H1 (cell line): Measurements from ENCODE around the gene CUEDC1. TPM values are rescaled to one million over a fixed set of nuclear protein-coding genes. Genes with fewer than 3 reads are reported as not detected.

Experiments
- CTCF ChIA-PET: fragments of 300-600 bp; sonication (Branson Sonifier 250); formaldehyde crosslinking; loops from one replicate; lab custom pipeline; 2021; ENCODE audit not compliant: partially characterized antibody; lab: Charles Lee
- POLR2A ChIA-PET: fragments of 300-600 bp; sonication (Branson Sonifier 250); formaldehyde crosslinking; loops from one replicate; lab custom pipeline; 2021; ENCODE audit warnings: inconsistent platforms; ENCODE audit not compliant: partially characterized antibody; lab: Charles Lee
- DNase-seq, 2 experiments: peaks; one replicate each; pipeline versions ENCODE4 v3.0.0 to v3.0.0-alpha.2; 2010 to 2022; ENCODE audit warnings: low spot score in 2 of 2, low read depth in 1 of 2, mixed read lengths in 1 of 2
- FAIRE-seq: peaks from 2 replicates; lab custom pipeline; 2011; peaks lifted over from hg19 to GRCh38; lab: Jason Lieb, UNC
- H2AFZ ChIP-seq: 2 replicates; pipeline ENCODE4 v1.8.1; 2012; ENCODE audit warnings: low read length, inconsistent platforms
- H2AK5ac ChIP-seq: 2 replicates; pipeline ENCODE4 v1.6.1; 2013; ENCODE audit warnings: low read depth, low read length
- H2BK120ac ChIP-seq: replicated peaks from 2 replicates; pipeline ENCODE3; 2013; ENCODE audit warnings: low read depth, low read length, inconsistent platforms
- H2BK12ac ChIP-seq: 2 replicates; pipeline ENCODE4 v1.6.1; 2013; ENCODE audit warnings: low read depth, low read length
- H2BK15ac ChIP-seq: 2 replicates; pipeline ENCODE4 v1.6.1; 2013; ENCODE audit warnings: low read length
- H2BK20ac ChIP-seq: 2 replicates; pipeline ENCODE4 v1.6.1; 2013; ENCODE audit warnings: low read length
- H2BK5ac ChIP-seq: 2 replicates; pipeline ENCODE4 v1.6.1; 2013; ENCODE audit warnings: low read depth, low read length
- H3K14ac ChIP-seq: 2 replicates; pipeline ENCODE4 v1.6.1; 2013; ENCODE audit warnings: inconsistent platforms; ENCODE audit not compliant: insufficient read length
- H3K18ac ChIP-seq: 2 replicates; pipeline ENCODE4 v1.6.1; 2013; ENCODE audit warnings: low read length; ENCODE audit errors: extremely low read depth
- H3K23ac ChIP-seq: 2 replicates; pipeline ENCODE4 v1.6.1; 2013; ENCODE audit warnings: inconsistent platforms; ENCODE audit not compliant: insufficient read length
- H3K23me2 ChIP-seq: 2 replicates; pipeline ENCODE4 v1.6.1; 2013; ENCODE audit warnings: low read depth, low read length
- H3K27ac ChIP-seq: 2 replicates; pipeline ENCODE4 v1.6.1; 2011; ENCODE audit warnings: low read depth, low read length, inconsistent platforms
- H3K27me3 ChIP-seq, 4 experiments: replicated peaks in 1 of 4; 1 replicate in 1 of 4; 2 replicates in 3 of 4; pipeline versions ENCODE4 v1.6.1 to v1.8.1; 2011 to 2013; ENCODE audit warnings: low read length in 3 of 4, mild to moderate bottlenecking in 3 of 4, inconsistent platforms in 2 of 4, mixed read lengths in 2 of 4, moderate library complexity in 1 of 4; ENCODE audit not compliant: control insufficient read depth in 3 of 4, insufficient read depth in 3 of 4; ENCODE audit errors: extremely low read depth in 1 of 4
- H3K36me3 ChIP-seq, 4 experiments: 2 replicates each; pipeline versions ENCODE4 v1.6.1 to v1.8.1; 2011 to 2013; ENCODE audit warnings: mild to moderate bottlenecking in 4 of 4, low read length in 3 of 4, moderate library complexity in 2 of 4, control low read depth in 1 of 4, inconsistent platforms in 1 of 4; ENCODE audit not compliant: insufficient read depth in 4 of 4, control insufficient read depth in 2 of 4
- H3K4ac ChIP-seq: replicated peaks from 2 replicates; pipeline ENCODE3; 2013; ENCODE audit warnings: low read length, low read depth, mixed read lengths, inconsistent platforms; ENCODE audit not compliant: insufficient read length
- H3K4me1 ChIP-seq, 4 experiments: replicated peaks in 1 of 4; 1 replicate in 1 of 4; 2 replicates in 3 of 4; pipeline versions ENCODE4 v1.6.1 to v1.8.1; 2011 to 2013; ENCODE audit warnings: low read length in 3 of 4, inconsistent platforms in 2 of 4, mixed read lengths in 1 of 4; ENCODE audit not compliant: insufficient read depth in 4 of 4, control insufficient read depth in 3 of 4
- H3K4me2 ChIP-seq, 2 experiments: 2 replicates each; pipeline versions ENCODE4 v1.6.1 to v1.8.1; 2011 to 2013; ENCODE audit warnings: low read depth in 2 of 2, low read length in 2 of 2, control low read depth in 1 of 2, inconsistent platforms in 1 of 2, mild to moderate bottlenecking in 1 of 2; ENCODE audit not compliant: insufficient read depth in 1 of 2
- H3K4me3 ChIP-seq, 4 experiments: fragments of 200-600, 300-600 bp in 1 of 4; sonication (generic), shearing (Covaris generic), sonication (Bioruptor Twin) in 1 of 4; 2 replicates each; pipeline versions ENCODE4 v1.5.1 to v1.8.1; 2011 to 2016; ENCODE audit warnings: low read length in 4 of 4, low read depth in 3 of 4, control low read depth in 2 of 4, inconsistent platforms in 2 of 4, mild to moderate bottlenecking in 2 of 4, mixed read lengths in 1 of 4, moderate library complexity in 1 of 4; ENCODE audit not compliant: insufficient read depth in 2 of 4; ENCODE audit errors: extremely low read depth in 1 of 4
- H3K56ac ChIP-seq: replicated peaks from 2 replicates; pipeline ENCODE3; 2013; ENCODE audit warnings: low read depth, mild to moderate bottlenecking, mixed read lengths, low read length, inconsistent platforms; ENCODE audit not compliant: insufficient read length
- H3K79me1 ChIP-seq: 2 replicates; pipeline ENCODE4 v1.6.1; 2013; ENCODE audit warnings: low read depth, low read length, control low read depth
- H3K79me2 ChIP-seq, 2 experiments: 2 replicates each; pipeline versions ENCODE4 v1.6.1 to v1.8.1; 2012 to 2013; ENCODE audit warnings: low read length in 2 of 2, mild to moderate bottlenecking in 2 of 2, inconsistent platforms in 1 of 2; ENCODE audit not compliant: insufficient read depth in 2 of 2, control insufficient read depth in 1 of 2
- H3K9ac ChIP-seq, 4 experiments: replicated peaks in 1 of 4; 1 replicate in 1 of 4; 2 replicates in 3 of 4; pipeline versions ENCODE4 v1.6.1 to v1.8.1; 2011 to 2013; ENCODE audit warnings: low read depth in 3 of 4, low read length in 3 of 4, control low read depth in 2 of 4, mild to moderate bottlenecking in 2 of 4, moderate library complexity in 2 of 4, inconsistent platforms in 1 of 4; ENCODE audit errors: extremely low read depth in 1 of 4
- H3K9me3 ChIP-seq, 2 experiments: 2 replicates each; pipeline versions ENCODE4 v1.6.1 to v1.8.1; 2012 to 2013; ENCODE audit warnings: mild to moderate bottlenecking in 2 of 2, moderate library complexity in 2 of 2, control low read depth in 1 of 2, inconsistent platforms in 1 of 2, low read depth in 1 of 2, low read length in 1 of 2, mixed read lengths in 1 of 2; ENCODE audit not compliant: insufficient read depth in 2 of 2
- H4K20me1 ChIP-seq, 2 experiments: replicated peaks in 1 of 2; 2 replicates each; pipeline versions ENCODE3 to v1.8.1; 2011 to 2013; ENCODE audit warnings: inconsistent platforms in 2 of 2, low read length in 2 of 2, mild to moderate bottlenecking in 1 of 2; ENCODE audit not compliant: insufficient read depth in 2 of 2, control insufficient read depth in 1 of 2
- H4K5ac ChIP-seq: 2 replicates; pipeline ENCODE4 v1.6.1; 2013; ENCODE audit warnings: low read length, low read depth, mixed read lengths, inconsistent platforms; ENCODE audit not compliant: insufficient read length
- H4K8ac ChIP-seq: 2 replicates; pipeline ENCODE4 v1.8.0; 2013; ENCODE audit warnings: mild to moderate bottlenecking, moderate library complexity, low read length, inconsistent platforms; ENCODE audit not compliant: insufficient read depth; ENCODE audit errors: extremely low read depth
- H4K91ac ChIP-seq: replicated peaks from 2 replicates; pipeline ENCODE3; 2013; ENCODE audit warnings: low read length, mixed read lengths, inconsistent platforms; ENCODE audit not compliant: insufficient read length
- JUND ChIP-seq: IDR thresholded peaks from 2 replicates; pipeline ENCODE4 v1.6.1; 2011; ENCODE audit warnings: mild to moderate bottlenecking, improper control_type of control experiment, low read length
- WGBS, 2 experiments: shearing (Covaris generic) in 1 of 2; methylation state at CpG; one replicate each; pipeline versions ENCODE4 v1.1.6 to v1.1.7; 2013 to 2015; ENCODE audit warnings: low lambda C conversion rate in 2 of 2, mixed read lengths in 2 of 2, inconsistent platforms in 1 of 2, low coverage in 1 of 2, missing lambda C conversion rate in 1 of 2; ENCODE audit not compliant: insufficient replicate concordance in 2 of 2, insufficient coverage in 1 of 2, insufficient read length in 1 of 2; ENCODE audit errors: extremely low coverage in 1 of 2, missing lambda C conversion rate in 1 of 2; 5-methylcytosine and 5-hydroxymethylcytosine counted together
- polyA plus RNA-seq, 7 experiments: library from polyadenylated mRNA; depleted of rRNA in 3 of 7; stranded (reverse) in 5 of 7; unstranded in 2 of 7; fragments of >200 nt in 5 of 7; fragments of 200-250 nt in 2 of 7; gene quantifications; 1 replicate in 5 of 7; 2 replicates in 1 of 7; 4 replicates in 1 of 7; pipeline versions ENCODE4 v1.2.1 to v1.2.3, GENCODE V29; 2011 to 2013; ENCODE audit warnings: missing spikeins in 2 of 7, mixed read lengths in 2 of 7
- total RNA-seq: library from RNA; stranded (reverse); fragmentation: NEBNext Ultra II Directional; extraction: Animal tissue kit (Norgen Biotek cat#: 25700); gene quantifications from 2 replicates; pipeline ENCODE4 v1.2.1, GENCODE V29; 2021

CUEDC1 gene
- total and polyA plus RNA-seq, 2 of the 8 experiments (the other 6 are each of a cell fraction or from before 2014, with no cell fraction given) = 4.0 to 10.7 TPM

- no peak overlapping the region for H3K56ac ChIP-seq
- TF ChIP-seq JUND = no peak
- H2BK12ac ChIP-seq = no peak overlapping the region
- H3K18ac ChIP-seq = no peak overlapping the region; the same call in 1 of the 2 replicates
- no peak overlapping the region for H3K4me2 ChIP-seq
- H2BK20ac ChIP-seq = no peak overlapping the region
- no peak overlapping the region for H3K14ac ChIP-seq
- no peak overlapping the region for H3K4me3 ChIP-seq
- ChIA-PET POLR2A (interaction anchor here (0.8 to 3.2 kb wide), 7 partner anchors 8 to 122 kb away, joined by 3 to 9 read pairs (median 4); partner anchors contain the start of gene SRSF1), CTCF (interaction anchor here (0.8 to 2.0 kb wide), 6 partner anchors 12 to 30 kb away, joined by 3 to 13 read pairs (median 6); no protein-coding TSS in a partner anchor)
- H3K9me3 ChIP-seq = no peaks in the 10 kb centered on the region
- H2AK5ac ChIP-seq = peak overlapping the region; percentile 5; the same call in 1 of the 2 replicates
- WGBS, 2 experiments = 88% methylated on average over 4 of the region's 4 CpGs; no CpG with 5 or more reads in 1 of the 2 experiments
- no peak for FAIRE-seq
- H4K91ac ChIP-seq = no peak overlapping the region
- no peaks in the 10 kb centered on the region for H3K27me3 ChIP-seq
- no peaks in the 10 kb centered on the region for H3K36me3 ChIP-seq
- H4K20me1 ChIP-seq = no peaks in the 10 kb centered on the region
- H3K4me1 ChIP-seq = peaks cover 4 to 12% (median 8%) of the 10 kb centered on the region in 4 experiments
- H2BK5ac ChIP-seq = no peak overlapping the region
- H2BK120ac ChIP-seq = no peak overlapping the region
- no peak overlapping the region; the same call in 1 of the 2 replicates for H2BK15ac ChIP-seq
- peaks cover 1% of the 10 kb centered on the region; the same call in 1 of the 2 replicates for H3K23me2 ChIP-seq
- no peak overlapping the region for H3K23ac ChIP-seq
- H3K4ac ChIP-seq = no peak overlapping the region
- no peak overlapping the region for H3K27ac ChIP-seq
- H3K79me2 ChIP-seq = no peaks in the 10 kb centered on the region
- no peak for DNase-seq
- no peaks in the 10 kb centered on the region for H3K79me1 ChIP-seq
- H4K5ac ChIP-seq = no peak overlapping the region
- no peak overlapping the region for H4K8ac ChIP-seq
- no peak overlapping the region for H2AFZ ChIP-seq
- H3K9ac ChIP-seq = no peak overlapping the region
These were observed 69.2 kb downstream of the CUEDC1 start for GRCh38 chr17:57886020-57886419.
